HL-60 (cell line): Measurements from ENCODE around the gene RWDD1.

Source experiments
- TF ChIP-seq, protein P1 (sequence below): IDR thresholded peaks from one replicate; pipeline ENCODE4 v1.5.1; 2011; ENCODE audit warnings: low read length, control low read depth, inconsistent platforms; ENCODE audit not compliant: insufficient read depth
- TF ChIP-seq, protein P2 (sequence below): IDR thresholded peaks from 2 replicates; pipeline ENCODE4 v1.6.1; 2012; ENCODE audit warnings: low read depth; ENCODE audit not compliant: insufficient replicate concordance

DNA sequence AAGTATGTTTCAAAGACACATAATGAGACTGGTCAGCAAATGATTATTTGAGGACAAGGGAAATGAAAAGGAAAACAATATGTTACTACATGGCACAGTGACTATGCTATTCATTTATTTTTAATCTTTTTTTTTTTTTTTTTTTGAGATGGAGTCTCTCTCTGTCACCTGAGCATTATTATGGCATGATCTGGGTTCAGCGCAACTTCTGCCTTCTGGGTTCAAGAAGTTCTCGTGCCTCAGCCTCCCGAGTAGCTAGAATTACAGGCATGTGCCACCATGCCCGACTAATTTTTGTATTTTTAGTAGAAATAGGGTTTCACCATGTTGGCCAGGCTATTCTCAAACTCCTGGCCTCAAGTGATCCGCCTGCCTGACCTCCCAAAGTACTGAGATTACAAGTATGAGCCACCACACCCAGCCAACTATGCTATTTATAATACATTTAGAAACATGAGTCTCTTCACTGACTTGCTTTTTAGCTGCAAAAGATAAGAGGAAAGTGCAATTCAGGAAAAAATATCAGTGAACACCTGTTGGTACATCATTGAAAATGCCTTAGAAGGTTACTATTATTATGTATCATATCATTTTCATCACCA, 14.4 kb upstream of the RWDD1 start:
- TF ChIP-seq, protein P1, sequence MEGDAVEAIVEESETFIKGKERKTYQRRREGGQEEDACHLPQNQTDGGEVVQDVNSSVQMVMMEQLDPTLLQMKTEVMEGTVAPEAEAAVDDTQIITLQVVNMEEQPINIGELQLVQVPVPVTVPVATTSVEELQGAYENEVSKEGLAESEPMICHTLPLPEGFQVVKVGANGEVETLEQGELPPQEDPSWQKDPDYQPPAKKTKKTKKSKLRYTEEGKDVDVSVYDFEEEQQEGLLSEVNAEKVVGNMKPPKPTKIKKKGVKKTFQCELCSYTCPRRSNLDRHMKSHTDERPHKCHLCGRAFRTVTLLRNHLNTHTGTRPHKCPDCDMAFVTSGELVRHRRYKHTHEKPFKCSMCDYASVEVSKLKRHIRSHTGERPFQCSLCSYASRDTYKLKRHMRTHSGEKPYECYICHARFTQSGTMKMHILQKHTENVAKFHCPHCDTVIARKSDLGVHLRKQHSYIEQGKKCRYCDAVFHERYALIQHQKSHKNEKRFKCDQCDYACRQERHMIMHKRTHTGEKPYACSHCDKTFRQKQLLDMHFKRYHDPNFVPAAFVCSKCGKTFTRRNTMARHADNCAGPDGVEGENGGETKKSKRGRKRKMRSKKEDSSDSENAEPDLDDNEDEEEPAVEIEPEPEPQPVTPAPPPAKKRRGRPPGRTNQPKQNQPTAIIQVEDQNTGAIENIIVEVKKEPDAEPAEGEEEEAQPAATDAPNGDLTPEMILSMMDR = no peak
- TF ChIP-seq, protein P2, sequence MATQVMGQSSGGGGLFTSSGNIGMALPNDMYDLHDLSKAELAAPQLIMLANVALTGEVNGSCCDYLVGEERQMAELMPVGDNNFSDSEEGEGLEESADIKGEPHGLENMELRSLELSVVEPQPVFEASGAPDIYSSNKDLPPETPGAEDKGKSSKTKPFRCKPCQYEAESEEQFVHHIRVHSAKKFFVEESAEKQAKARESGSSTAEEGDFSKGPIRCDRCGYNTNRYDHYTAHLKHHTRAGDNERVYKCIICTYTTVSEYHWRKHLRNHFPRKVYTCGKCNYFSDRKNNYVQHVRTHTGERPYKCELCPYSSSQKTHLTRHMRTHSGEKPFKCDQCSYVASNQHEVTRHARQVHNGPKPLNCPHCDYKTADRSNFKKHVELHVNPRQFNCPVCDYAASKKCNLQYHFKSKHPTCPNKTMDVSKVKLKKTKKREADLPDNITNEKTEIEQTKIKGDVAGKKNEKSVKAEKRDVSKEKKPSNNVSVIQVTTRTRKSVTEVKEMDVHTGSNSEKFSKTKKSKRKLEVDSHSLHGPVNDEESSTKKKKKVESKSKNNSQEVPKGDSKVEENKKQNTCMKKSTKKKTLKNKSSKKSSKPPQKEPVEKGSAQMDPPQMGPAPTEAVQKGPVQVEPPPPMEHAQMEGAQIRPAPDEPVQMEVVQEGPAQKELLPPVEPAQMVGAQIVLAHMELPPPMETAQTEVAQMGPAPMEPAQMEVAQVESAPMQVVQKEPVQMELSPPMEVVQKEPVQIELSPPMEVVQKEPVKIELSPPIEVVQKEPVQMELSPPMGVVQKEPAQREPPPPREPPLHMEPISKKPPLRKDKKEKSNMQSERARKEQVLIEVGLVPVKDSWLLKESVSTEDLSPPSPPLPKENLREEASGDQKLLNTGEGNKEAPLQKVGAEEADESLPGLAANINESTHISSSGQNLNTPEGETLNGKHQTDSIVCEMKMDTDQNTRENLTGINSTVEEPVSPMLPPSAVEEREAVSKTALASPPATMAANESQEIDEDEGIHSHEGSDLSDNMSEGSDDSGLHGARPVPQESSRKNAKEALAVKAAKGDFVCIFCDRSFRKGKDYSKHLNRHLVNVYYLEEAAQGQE = no peak
